HG03460 (cell line): ENCODE measurements around the gene GPR108.

ENCODE experiments used
- ATAC-seq: cut with Tn5 transposase; IDR thresholded peaks from one replicate; pipeline ENCODE4 v1.9.1; 2021; ENCODE audit not compliant: unreplicated experiment

Gene GPR108

DNA sequence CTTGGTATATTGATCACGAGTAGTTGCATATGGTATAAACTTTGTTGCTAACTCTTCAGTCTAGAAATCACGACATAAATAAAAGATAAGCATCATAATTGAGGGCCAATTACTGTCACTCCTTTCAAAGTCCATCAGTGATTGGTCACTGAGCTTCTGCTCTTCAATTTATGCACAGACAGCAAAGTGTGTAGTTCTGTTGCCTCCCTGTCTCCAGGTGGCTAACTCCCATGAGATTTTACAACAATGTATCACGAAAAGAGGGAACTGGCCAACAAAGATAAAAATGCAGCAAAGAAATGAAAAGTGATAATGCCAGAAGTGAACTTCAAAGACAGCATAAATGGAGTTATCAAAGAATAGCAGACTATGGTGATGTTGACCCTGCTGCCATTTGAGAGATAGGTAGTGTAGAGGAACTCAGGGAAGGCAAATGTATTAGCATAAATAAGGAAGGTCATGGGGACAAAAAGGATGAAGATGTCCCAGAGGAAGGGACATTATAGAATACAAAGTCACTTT, 54.7 kb downstream of the GPR108 start:
- ATAC-seq: no peak

DNA sequence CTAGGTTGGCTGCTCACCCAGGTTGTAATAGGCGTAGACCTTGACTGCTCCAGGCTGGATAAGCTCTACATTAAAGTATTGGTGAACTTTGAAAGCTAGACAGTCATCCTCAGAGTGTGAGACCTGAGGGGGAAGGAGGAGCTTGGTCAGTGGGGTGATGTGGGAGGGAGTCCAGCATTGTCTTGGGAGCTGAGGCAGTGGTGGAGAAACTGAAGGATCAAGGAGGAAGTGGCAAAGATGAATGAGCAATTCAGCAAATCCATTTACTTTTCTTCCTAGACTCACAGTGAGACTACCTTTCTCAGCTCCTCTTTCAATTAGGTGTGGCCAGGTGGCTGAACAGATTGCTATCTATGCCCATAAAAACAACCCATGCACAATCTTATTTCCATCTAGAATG, 57.2 kb downstream of the GPR108 start:
- ATAC-seq: no peak
